ENCODE measurements around the gene TCEA2. TPM values are rescaled to one million over a fixed set of nuclear protein-coding genes. Genes with fewer than 3 reads are reported as not detected.

TCEA2 gene
- total and polyA plus RNA-seq, 2 of the 13 experiments (the other 11 are each of a cell fraction or from before 2014, with no cell fraction given): 28.1 to 33.7 TPM

DNA sequence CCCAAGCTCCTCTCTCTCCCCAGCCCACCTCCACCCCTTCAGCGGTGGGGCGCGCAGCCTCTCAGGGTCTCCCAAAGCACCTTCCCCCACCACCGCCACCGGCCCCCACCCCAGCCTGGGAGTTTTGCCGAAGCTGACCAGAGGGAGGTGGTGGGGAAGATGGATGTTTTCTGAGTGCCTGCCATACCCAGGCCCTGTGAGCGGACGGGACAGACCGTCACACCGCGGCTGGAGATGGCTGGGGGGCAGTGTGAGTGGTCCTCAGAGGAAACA lies 21.3 kb upstream of the TCEA2 start (continued):
- peak; percentile 24; the same call in 1 of the 2 replicates for TF ChIP-seq POLR2AphosphoS5 (IDR thresholded peaks at IDR 0.05; ENCODE audit: low read depth, low read length)
- TF ChIP-seq, protein P1, sequence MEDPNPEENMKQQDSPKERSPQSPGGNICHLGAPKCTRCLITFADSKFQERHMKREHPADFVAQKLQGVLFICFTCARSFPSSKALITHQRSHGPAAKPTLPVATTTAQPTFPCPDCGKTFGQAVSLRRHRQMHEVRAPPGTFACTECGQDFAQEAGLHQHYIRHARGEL (CRISPR knock-in tag; IDR thresholded peaks at IDR 0.05): no peak
- TF ChIP-seq, protein P2, sequence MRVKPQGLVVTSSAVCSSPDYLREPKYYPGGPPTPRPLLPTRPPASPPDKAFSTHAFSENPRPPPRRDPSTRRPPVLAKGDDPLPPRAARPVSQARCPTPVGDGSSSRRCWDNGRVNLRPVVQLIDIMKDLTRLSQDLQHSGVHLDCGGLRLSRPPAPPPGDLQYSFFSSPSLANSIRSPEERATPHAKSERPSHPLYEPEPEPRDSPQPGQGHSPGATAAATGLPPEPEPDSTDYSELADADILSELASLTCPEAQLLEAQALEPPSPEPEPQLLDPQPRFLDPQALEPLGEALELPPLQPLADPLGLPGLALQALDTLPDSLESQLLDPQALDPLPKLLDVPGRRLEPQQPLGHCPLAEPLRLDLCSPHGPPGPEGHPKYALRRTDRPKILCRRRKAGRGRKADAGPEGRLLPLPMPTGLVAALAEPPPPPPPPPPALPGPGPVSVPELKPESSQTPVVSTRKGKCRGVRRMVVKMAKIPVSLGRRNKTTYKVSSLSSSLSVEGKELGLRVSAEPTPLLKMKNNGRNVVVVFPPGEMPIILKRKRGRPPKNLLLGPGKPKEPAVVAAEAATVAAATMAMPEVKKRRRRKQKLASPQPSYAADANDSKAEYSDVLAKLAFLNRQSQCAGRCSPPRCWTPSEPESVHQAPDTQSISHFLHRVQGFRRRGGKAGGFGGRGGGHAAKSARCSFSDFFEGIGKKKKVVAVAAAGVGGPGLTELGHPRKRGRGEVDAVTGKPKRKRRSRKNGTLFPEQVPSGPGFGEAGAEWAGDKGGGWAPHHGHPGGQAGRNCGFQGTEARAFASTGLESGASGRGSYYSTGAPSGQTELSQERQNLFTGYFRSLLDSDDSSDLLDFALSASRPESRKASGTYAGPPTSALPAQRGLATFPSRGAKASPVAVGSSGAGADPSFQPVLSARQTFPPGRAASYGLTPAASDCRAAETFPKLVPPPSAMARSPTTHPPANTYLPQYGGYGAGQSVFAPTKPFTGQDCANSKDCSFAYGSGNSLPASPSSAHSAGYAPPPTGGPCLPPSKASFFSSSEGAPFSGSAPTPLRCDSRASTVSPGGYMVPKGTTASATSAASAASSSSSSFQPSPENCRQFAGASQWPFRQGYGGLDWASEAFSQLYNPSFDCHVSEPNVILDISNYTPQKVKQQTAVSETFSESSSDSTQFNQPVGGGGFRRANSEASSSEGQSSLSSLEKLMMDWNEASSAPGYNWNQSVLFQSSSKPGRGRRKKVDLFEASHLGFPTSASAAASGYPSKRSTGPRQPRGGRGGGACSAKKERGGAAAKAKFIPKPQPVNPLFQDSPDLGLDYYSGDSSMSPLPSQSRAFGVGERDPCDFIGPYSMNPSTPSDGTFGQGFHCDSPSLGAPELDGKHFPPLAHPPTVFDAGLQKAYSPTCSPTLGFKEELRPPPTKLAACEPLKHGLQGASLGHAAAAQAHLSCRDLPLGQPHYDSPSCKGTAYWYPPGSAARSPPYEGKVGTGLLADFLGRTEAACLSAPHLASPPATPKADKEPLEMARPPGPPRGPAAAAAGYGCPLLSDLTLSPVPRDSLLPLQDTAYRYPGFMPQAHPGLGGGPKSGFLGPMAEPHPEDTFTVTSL (CRISPR knock-in tag; IDR thresholded peaks at IDR 0.05; ENCODE audit: borderline replicate concordance): no peak
- no peak; the same call in 1 of the 2 replicates for TF ChIP-seq NFKBIZ (CRISPR knock-in tag; IDR thresholded peaks at IDR 0.05)
- TF ChIP-seq NFE2L1 (CRISPR knock-in tag; IDR thresholded peaks at IDR 0.05; ENCODE audit: borderline replicate concordance): no peak
- no peak for TF ChIP-seq HDAC6 (IDR thresholded peaks at IDR 0.05; ENCODE audit: low read depth, low read length)
- TF ChIP-seq, protein P3, sequence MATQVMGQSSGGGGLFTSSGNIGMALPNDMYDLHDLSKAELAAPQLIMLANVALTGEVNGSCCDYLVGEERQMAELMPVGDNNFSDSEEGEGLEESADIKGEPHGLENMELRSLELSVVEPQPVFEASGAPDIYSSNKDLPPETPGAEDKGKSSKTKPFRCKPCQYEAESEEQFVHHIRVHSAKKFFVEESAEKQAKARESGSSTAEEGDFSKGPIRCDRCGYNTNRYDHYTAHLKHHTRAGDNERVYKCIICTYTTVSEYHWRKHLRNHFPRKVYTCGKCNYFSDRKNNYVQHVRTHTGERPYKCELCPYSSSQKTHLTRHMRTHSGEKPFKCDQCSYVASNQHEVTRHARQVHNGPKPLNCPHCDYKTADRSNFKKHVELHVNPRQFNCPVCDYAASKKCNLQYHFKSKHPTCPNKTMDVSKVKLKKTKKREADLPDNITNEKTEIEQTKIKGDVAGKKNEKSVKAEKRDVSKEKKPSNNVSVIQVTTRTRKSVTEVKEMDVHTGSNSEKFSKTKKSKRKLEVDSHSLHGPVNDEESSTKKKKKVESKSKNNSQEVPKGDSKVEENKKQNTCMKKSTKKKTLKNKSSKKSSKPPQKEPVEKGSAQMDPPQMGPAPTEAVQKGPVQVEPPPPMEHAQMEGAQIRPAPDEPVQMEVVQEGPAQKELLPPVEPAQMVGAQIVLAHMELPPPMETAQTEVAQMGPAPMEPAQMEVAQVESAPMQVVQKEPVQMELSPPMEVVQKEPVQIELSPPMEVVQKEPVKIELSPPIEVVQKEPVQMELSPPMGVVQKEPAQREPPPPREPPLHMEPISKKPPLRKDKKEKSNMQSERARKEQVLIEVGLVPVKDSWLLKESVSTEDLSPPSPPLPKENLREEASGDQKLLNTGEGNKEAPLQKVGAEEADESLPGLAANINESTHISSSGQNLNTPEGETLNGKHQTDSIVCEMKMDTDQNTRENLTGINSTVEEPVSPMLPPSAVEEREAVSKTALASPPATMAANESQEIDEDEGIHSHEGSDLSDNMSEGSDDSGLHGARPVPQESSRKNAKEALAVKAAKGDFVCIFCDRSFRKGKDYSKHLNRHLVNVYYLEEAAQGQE (IDR thresholded peaks at IDR 0.05; ENCODE audit: borderline replicate concordance in 1 of 2, low read depth in 1 of 2, low read length in 2 of 2): no peak
- TF ChIP-seq, protein P4, sequence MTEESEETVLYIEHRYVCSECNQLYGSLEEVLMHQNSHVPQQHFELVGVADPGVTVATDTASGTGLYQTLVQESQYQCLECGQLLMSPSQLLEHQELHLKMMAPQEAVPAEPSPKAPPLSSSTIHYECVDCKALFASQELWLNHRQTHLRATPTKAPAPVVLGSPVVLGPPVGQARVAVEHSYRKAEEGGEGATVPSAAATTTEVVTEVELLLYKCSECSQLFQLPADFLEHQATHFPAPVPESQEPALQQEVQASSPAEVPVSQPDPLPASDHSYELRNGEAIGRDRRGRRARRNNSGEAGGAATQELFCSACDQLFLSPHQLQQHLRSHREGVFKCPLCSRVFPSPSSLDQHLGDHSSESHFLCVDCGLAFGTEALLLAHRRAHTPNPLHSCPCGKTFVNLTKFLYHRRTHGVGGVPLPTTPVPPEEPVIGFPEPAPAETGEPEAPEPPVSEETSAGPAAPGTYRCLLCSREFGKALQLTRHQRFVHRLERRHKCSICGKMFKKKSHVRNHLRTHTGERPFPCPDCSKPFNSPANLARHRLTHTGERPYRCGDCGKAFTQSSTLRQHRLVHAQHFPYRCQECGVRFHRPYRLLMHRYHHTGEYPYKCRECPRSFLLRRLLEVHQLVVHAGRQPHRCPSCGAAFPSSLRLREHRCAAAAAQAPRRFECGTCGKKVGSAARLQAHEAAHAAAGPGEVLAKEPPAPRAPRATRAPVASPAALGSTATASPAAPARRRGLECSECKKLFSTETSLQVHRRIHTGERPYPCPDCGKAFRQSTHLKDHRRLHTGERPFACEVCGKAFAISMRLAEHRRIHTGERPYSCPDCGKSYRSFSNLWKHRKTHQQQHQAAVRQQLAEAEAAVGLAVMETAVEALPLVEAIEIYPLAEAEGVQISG (CRISPR knock-in tag; IDR thresholded peaks at IDR 0.05): peak; percentile 13; the same call in 1 of the 2 replicates
- TF ChIP-seq SRSF9 (IDR thresholded peaks at IDR 0.05; ENCODE audit: borderline replicate concordance, insufficient read depth, low read depth, low read length, poor library complexity, severe bottlenecking): no peak
- TF ChIP-seq, protein P5, sequence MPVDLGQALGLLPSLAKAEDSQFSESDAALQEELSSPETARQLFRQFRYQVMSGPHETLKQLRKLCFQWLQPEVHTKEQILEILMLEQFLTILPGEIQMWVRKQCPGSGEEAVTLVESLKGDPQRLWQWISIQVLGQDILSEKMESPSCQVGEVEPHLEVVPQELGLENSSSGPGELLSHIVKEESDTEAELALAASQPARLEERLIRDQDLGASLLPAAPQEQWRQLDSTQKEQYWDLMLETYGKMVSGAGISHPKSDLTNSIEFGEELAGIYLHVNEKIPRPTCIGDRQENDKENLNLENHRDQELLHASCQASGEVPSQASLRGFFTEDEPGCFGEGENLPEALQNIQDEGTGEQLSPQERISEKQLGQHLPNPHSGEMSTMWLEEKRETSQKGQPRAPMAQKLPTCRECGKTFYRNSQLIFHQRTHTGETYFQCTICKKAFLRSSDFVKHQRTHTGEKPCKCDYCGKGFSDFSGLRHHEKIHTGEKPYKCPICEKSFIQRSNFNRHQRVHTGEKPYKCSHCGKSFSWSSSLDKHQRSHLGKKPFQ (CRISPR knock-in tag; IDR thresholded peaks at IDR 0.05; ENCODE audit: insufficient replicate concordance): no peak
- TF ChIP-seq, protein P6, sequence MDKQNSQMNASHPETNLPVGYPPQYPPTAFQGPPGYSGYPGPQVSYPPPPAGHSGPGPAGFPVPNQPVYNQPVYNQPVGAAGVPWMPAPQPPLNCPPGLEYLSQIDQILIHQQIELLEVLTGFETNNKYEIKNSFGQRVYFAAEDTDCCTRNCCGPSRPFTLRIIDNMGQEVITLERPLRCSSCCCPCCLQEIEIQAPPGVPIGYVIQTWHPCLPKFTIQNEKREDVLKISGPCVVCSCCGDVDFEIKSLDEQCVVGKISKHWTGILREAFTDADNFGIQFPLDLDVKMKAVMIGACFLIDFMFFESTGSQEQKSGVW (CRISPR knock-in tag; IDR thresholded peaks at IDR 0.05; ENCODE audit: borderline replicate concordance): no peak
- TF ChIP-seq CHCHD3 (CRISPR knock-in tag; IDR thresholded peaks at IDR 0.05): no peak
- TF ChIP-seq BRD4 (CRISPR knock-in tag; IDR thresholded peaks at IDR 0.05): 0 out of 2 replicates have a peak, but pooled peaks have one; percentile 60
